K562 (cell line): ENCODE results near the gene ANKLE1. TPM values are rescaled to one million over a fixed set of nuclear protein-coding genes. Genes with fewer than 3 reads are reported as not detected.

Source experiments
- CHD1 ChIP-seq: fragments of 200-600 bp; sonication (generic); IDR thresholded peaks from one replicate; pipeline ENCODE4 v1.6.1; 2012; ENCODE audit warnings: mild to moderate bottlenecking, moderate library complexity, low read length, inconsistent platforms
- EGR1 ChIP-seq: fragments of 450-650 bp; conservative IDR thresholded peaks from 2 replicates; pipeline ENCODE4 v1.6.1; 2017; ENCODE audit warnings: mild to moderate bottlenecking
- FOXA3 ChIP-seq, 2 experiments: fragments of 450-650 bp in 1 of 2; sonication (generic) in 1 of 2; formaldehyde crosslinking; IDR thresholded peaks in 1 of 2; conservative IDR thresholded peaks in 1 of 2; 2 replicates each; pipeline versions ENCODE4 v1.4.0 to v1.8.0; 2020 to 2022; ENCODE audit warnings: mild to moderate bottlenecking in 2 of 2, missing genetic modification reagents in 1 of 2
- GABPA ChIP-seq: fragments of 200-800 bp; sonication (Bioruptor generic); conservative IDR thresholded peaks from 2 replicates; pipeline ENCODE4 v1.6.1; 2016; ENCODE audit warnings: low read depth, missing genetic modification characterization, missing compliant biosample characterization
- HNRNPL ChIP-seq: fragments of 200-400 bp; formaldehyde crosslinking; IDR thresholded peaks from 2 replicates; pipeline ENCODE4 v1.6.1; 2017; ENCODE audit warnings: low read depth, mild to moderate bottlenecking, low read length
- HOMEZ ChIP-seq: fragments of 250-450 bp; sonication (Bioruptor Pico); IDR thresholded peaks from 2 replicates; pipeline ENCODE4 v1.4.0; 2020; ENCODE audit warnings: mild to moderate bottlenecking, moderate library complexity
- HOXB6 ChIP-seq: fragments of 250-450 bp; sonication (Bioruptor Pico); IDR thresholded peaks from 2 replicates; pipeline ENCODE4 v1.5.1; 2022; ENCODE audit warnings: mild to moderate bottlenecking, borderline replicate concordance
- KLF10 ChIP-seq: fragments of 250-450 bp; sonication (Bioruptor Pico); IDR thresholded peaks from 2 replicates; pipeline ENCODE4 v1.6.1; 2021; ENCODE audit warnings: matching md5 sums
- MAX ChIP-seq: sonication (generic); formaldehyde crosslinking; IDR thresholded peaks from 2 replicates; pipeline ENCODE4 v1.9.0; 2022; ENCODE audit warnings: mild to moderate bottlenecking, missing genetic modification reagents
- PHF8 ChIP-seq: fragments of 200-600 bp; sonication (generic); IDR thresholded peaks from 2 replicates; pipeline ENCODE4 v1.6.1; 2012; ENCODE audit warnings: mixed run types, mild to moderate bottlenecking, inconsistent platforms, low read length, moderate library complexity, borderline replicate concordance
- POLR2G ChIP-seq: fragments of 200-400 bp; formaldehyde crosslinking; IDR thresholded peaks from 2 replicates; pipeline ENCODE4 v1.6.1; 2017; ENCODE audit warnings: low read depth, mild to moderate bottlenecking, antibody characterized with exemption, low read length, moderate library complexity
- RBFOX2 ChIP-seq: fragments of 200-400 bp; formaldehyde crosslinking; IDR thresholded peaks from 2 replicates; pipeline ENCODE4 v1.6.1; 2017; ENCODE audit warnings: low read depth, mild to moderate bottlenecking, low read length, moderate library complexity
- RCOR1 ChIP-seq, 2 experiments: IDR thresholded peaks; 2 replicates each; pipeline ENCODE4 v1.6.1; 2012; ENCODE audit warnings: low read depth in 2 of 2, low read length in 2 of 2, borderline replicate concordance in 1 of 2, improper control_type of control experiment in 1 of 2
- ZBTB1 ChIP-seq: sonication (generic); formaldehyde crosslinking; IDR thresholded peaks from 2 replicates; pipeline ENCODE4 v1.8.1; 2023; ENCODE audit warnings: missing genetic modification reagents, low read depth, mild to moderate bottlenecking, borderline replicate concordance
- ZFX ChIP-seq: sonication (generic); formaldehyde crosslinking; IDR thresholded peaks from 2 replicates; pipeline ENCODE4 v1.8.0; 2022; ENCODE audit warnings: mild to moderate bottlenecking, missing genetic modification reagents, moderate library complexity
- ZNF280A ChIP-seq: fragments of 450-650 bp; IDR thresholded peaks from 2 replicates; pipeline ENCODE4 v1.6.1; 2018; ENCODE audit warnings: mild to moderate bottlenecking, low read depth; ENCODE audit not compliant: partially characterized antibody
- ZNF609 ChIP-seq: sonication (generic); formaldehyde crosslinking; IDR thresholded peaks from 2 replicates; pipeline ENCODE4 v1.8.1; 2023; ENCODE audit warnings: missing genetic modification reagents, mild to moderate bottlenecking, borderline replicate concordance
- ZNF76 ChIP-seq: fragments of 250-450 bp; sonication (Bioruptor Pico); IDR thresholded peaks from 2 replicates; pipeline ENCODE4 v1.4.0; 2020; ENCODE audit warnings: mild to moderate bottlenecking, moderate library complexity, borderline replicate concordance
- polyA plus RNA-seq, 8 experiments: library from polyadenylated mRNA; depleted of rRNA in 4 of 8; stranded (reverse) in 5 of 8; unstranded in 3 of 8; fragments of >200 nt; fragmentation: Nextera tagmentation in 2 of 8; fragmentation: Illumina TruSeq in 1 of 8; extraction: Ambion mirVana in 2 of 8; extraction: Trizol in 1 of 8; gene quantifications; 2 replicates each; pipeline versions ENCODE4 v1.2.1 to v1.2.3, GENCODE V29; 2011 to 2014; ENCODE audit warnings: inconsistent platforms in 1 of 8, missing spikeins in 1 of 8
- total RNA-seq, 7 experiments: library from RNA; depleted of rRNA in 6 of 7; stranded (reverse); fragments of >200 nt in 6 of 7; fragmentation: Illumina TruSeq in 2 of 7; extraction: Trizol in 2 of 7; gene quantifications; 2 replicates each; pipeline versions ENCODE4 v1.2.1 to v1.2.3, GENCODE V29; 2011 to 2021; ENCODE audit warnings: low replicate concordance in 1 of 7

The ANKLE1 gene
- total and polyA plus RNA-seq, 9 of the 15 experiments (the other 6 are each of a cell fraction or from before 2014, with no cell fraction given): 0.63 to 9.2 (median 2.9) TPM

GRCh38 chr19:17327654-17328516, 46.2 kb downstream of the ANKLE1 start (continued):
- no peak for TF ChIP-seq CHD1
- TF ChIP-seq FOXA3 (CRISPR knock-in tag; conservative IDR thresholded peaks at IDR 0.05 in 1 of 2, IDR thresholded peaks at IDR 0.05 in 1 of 2): peak in 1 of 2 experiments; percentile 34; a peak in 1 of 4 replicates
- no peak for TF ChIP-seq HOXB6 (CRISPR knock-in tag)
- peak; percentile 47; the same call in 1 of the 2 replicates for TF ChIP-seq RBFOX2
- no peak for TF ChIP-seq ZBTB1 (CRISPR knock-in tag)
- peak; percentile 54; the same call in 1 of the 2 replicates for TF ChIP-seq MAX (CRISPR knock-in tag)
- TF ChIP-seq HNRNPL: no peak
- peak in 1 of 2 experiments; percentile 35; a peak in 1 of 4 replicates for TF ChIP-seq RCOR1 (IDR thresholded peaks at IDR 0.05; ENCODE audit: borderline replicate concordance in 1 of 2, low read depth in 2 of 2, low read length in 2 of 2)
- TF ChIP-seq PHF8: peak; percentile 33; the same call in 1 of the 2 replicates
- TF ChIP-seq POLR2G: peak; percentile 72
- no peak for TF ChIP-seq ZNF76 (CRISPR knock-in tag)
- TF ChIP-seq EGR1: peak; percentile 37; the same call in 1 of the 2 replicates
- no peak for TF ChIP-seq KLF10 (CRISPR knock-in tag)
- no peak for TF ChIP-seq GABPA (tag)
- peak; percentile 20 for TF ChIP-seq ZFX
- no peak for TF ChIP-seq HOMEZ (CRISPR knock-in tag)
- TF ChIP-seq ZNF280A: no peak
- no peak for TF ChIP-seq ZNF609 (CRISPR knock-in tag)
